Measurements from ENCODE around the gene APAF1.

DNA sequence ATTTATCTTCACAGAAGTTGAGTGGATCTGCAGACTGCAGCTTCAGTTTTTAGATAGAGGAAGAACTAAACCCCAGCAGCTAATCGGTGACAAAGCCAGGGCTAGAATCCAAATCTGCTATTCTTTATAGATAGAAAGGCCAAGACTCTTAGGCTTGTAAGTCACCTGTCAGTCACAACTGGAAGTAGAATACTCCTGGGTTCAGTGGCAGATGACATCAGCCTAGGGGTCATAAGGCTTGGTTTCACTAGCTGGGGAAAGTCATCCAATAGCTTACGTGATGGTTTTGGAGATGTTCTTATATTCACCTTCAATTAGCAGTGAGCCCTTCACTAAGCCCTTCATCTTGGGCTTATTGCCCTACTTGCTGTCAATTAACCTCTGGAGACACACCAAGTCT lies 93.4 kb downstream of the APAF1 start:
- no peak for TF ChIP-seq EZH2phosphoT487 (IDR thresholded peaks at IDR 0.05; ENCODE audit: borderline replicate concordance, low read length)
- TF ChIP-seq, protein P1, sequence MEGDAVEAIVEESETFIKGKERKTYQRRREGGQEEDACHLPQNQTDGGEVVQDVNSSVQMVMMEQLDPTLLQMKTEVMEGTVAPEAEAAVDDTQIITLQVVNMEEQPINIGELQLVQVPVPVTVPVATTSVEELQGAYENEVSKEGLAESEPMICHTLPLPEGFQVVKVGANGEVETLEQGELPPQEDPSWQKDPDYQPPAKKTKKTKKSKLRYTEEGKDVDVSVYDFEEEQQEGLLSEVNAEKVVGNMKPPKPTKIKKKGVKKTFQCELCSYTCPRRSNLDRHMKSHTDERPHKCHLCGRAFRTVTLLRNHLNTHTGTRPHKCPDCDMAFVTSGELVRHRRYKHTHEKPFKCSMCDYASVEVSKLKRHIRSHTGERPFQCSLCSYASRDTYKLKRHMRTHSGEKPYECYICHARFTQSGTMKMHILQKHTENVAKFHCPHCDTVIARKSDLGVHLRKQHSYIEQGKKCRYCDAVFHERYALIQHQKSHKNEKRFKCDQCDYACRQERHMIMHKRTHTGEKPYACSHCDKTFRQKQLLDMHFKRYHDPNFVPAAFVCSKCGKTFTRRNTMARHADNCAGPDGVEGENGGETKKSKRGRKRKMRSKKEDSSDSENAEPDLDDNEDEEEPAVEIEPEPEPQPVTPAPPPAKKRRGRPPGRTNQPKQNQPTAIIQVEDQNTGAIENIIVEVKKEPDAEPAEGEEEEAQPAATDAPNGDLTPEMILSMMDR (conservative IDR thresholded peaks at IDR 0.05; ENCODE audit: low read depth, low read length) = no peak
- no peak for TF ChIP-seq EZH2 (IDR thresholded peaks at IDR 0.05; ENCODE audit: low read length, unreplicated experiment)
